ENCODE results near the gene CLCN7.

Gene CLCN7

GRCh38 chr16:1474796-1475551 lies at the start of gene CLCN7:
TSS of gene CLCN7 (minus strand) at chr16:1475028. CDS start at chr16:1474974, 54 bp downstream.
- DNase-seq, result peak; percentile 78

GRCh38 chr16:1524366-1524765 lies 49.5 kb upstream of the CLCN7 start:
- no peak for DNase-seq

GRCh38 chr16:1523581-1524245 lies 48.9 kb upstream of the CLCN7 start:
- no peak for DNase-seq

GRCh38 chr16:1520461-1520860 lies 45.6 kb upstream of the CLCN7 start:
- DNase-seq, result no peak

GRCh38 chr16:1519831-1520230 lies 45.0 kb upstream of the CLCN7 start:
- no peak for DNase-seq

GRCh38 chr16:1518626-1519135 lies 43.9 kb upstream of the CLCN7 start:
- no peak for DNase-seq

GRCh38 chr16:1514507-1514906 lies 39.7 kb upstream of the CLCN7 start:
- no peak for DNase-seq

GRCh38 chr16:1512774-1513173 lies 37.9 kb upstream of the CLCN7 start:
- DNase-seq, result no peak

- DNase-seq, result no peak
Measured at GRCh38 chr16:1511662-1512569, 37.1 kb upstream of the CLCN7 start.

- no peak for DNase-seq
Measured at GRCh38 chr16:1510941-1511351, 36.1 kb upstream of the CLCN7 start.

GRCh38 chr16:1510272-1510671 lies 35.4 kb upstream of the CLCN7 start:
- DNase-seq, result no peak

- DNase-seq, result no peak
Measured at GRCh38 chr16:1509307-1510221, 34.7 kb upstream of the CLCN7 start.

GRCh38 chr16:1508494-1509187 lies 33.8 kb upstream of the CLCN7 start:
- DNase-seq, result no peak

GRCh38 chr16:1506494-1507213 lies 31.8 kb upstream of the CLCN7 start:
- DNase-seq, result no peak

GRCh38 chr16:1505912-1506311 lies 31.1 kb upstream of the CLCN7 start:
- DNase-seq, result no peak

- DNase-seq, result no peak
Measured at GRCh38 chr16:1505073-1505844, 30.4 kb upstream of the CLCN7 start.

- DNase-seq, result no peak
Measured at GRCh38 chr16:1503110-1503955, 28.5 kb upstream of the CLCN7 start.

- DNase-seq, result no peak
Measured at GRCh38 chr16:1502092-1503004, 27.5 kb upstream of the CLCN7 start.
